Ectodermal cell (in vitro differentiated cells): ENCODE results near the gene KRT77.

ENCODE experiments used
- H3K27ac ChIP-seq: 2 replicates; pipeline ENCODE4 v1.7.0; 2013; ENCODE audit warnings: mild to moderate bottlenecking, low read depth, low read length; ENCODE audit not compliant: insufficient read depth, poor library complexity, severe bottlenecking
- H3K27me3 ChIP-seq: 2 replicates; pipeline ENCODE4 v1.7.0; 2013; ENCODE audit warnings: mild to moderate bottlenecking, low read length; ENCODE audit not compliant: insufficient read depth, control insufficient read depth, poor library complexity, severe bottlenecking
- H3K36me3 ChIP-seq: one replicate; pipeline ENCODE4 v1.7.0; 2013; ENCODE audit warnings: low read length; ENCODE audit not compliant: control insufficient read depth, insufficient read depth
- H3K4me1 ChIP-seq: one replicate; pipeline ENCODE4 v1.7.0; 2013; ENCODE audit warnings: low read length; ENCODE audit not compliant: control insufficient read depth, insufficient read depth
- H3K4me3 ChIP-seq: 2 replicates; pipeline ENCODE4 v1.7.0; 2013; ENCODE audit warnings: low read depth, low read length, control low read depth; ENCODE audit not compliant: insufficient read depth
- H3K9me3 ChIP-seq: 2 replicates; pipeline ENCODE4 v1.7.0; 2013; ENCODE audit warnings: mild to moderate bottlenecking, low read length, moderate library complexity; ENCODE audit not compliant: control insufficient read depth
- WGBS, 2 experiments: methylation state at CpG; one replicate each; pipeline ENCODE4 v1.1.7; 2013; ENCODE audit warnings: missing lambda C conversion rate in 2 of 2; 5-methylcytosine and 5-hydroxymethylcytosine counted together

Gene KRT77

DNA sequence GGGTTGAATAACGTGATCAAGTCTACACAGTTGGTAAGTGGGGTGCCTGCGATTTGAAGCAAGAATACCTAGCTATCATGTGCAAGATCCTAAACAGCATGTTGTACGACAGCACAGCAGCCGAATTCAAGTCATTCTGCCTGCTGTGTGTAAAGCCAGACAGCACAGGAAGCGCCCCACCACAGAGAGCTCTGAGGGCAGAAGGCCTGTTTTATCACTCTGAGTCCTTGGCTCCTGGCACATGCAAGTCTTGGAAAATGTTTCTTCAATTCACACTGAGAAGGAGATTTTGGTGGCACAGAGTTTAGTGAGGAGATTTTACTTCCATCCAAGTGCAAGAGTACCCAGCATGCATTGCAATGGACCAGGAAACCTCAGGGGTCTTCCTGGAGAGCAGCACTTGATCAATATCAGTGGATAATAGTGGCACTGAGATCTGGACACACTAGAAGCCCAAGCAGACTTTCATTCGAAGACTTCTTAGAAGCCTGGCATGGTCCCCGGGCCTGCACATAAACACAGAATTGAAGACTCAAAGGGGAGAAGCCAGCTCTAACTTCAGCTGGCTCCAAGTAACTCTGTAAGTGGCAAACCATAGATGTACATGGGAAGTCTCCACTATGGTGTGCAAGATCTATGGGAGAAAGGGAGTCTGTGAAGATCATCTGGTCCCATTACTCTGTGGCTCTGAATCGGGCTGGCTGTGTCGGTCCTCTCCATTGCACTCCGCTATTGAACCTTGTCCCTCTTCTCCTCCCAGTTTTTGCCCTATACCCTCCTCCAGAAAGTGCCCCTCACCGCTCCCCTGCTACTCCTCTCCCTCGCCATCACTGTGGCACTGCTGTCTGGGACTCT, 21.6 kb downstream of the KRT77 start:
- H3K27me3 ChIP-seq = no peaks in the 10 kb centered on the region
- no peak overlapping the region for H3K4me3 ChIP-seq
- 89 to 91% methylated on average over 12 of the region's 12 CpGs for WGBS, 2 experiments

DNA sequence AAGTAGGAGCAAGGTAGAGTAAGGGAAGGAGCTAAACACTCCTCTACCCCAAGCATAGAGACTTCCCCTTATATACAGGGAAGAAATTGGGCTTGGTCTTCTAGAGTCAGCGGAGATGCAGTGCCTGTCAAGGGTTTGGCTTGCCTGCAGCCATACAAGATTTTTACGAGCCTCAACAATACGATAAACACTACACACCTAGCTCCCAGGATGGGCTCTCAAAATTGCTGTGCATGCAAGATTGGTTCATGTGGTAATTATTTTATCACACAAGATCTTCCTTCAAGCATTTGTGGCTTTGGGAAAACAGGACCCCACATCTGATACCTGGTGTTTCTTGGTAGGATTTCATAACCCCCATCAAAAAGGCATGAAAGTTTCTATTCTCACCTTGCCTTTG, 23.0 kb downstream of the KRT77 start, which contains the start of gene KRT1:
Gene KRT1, minus strand, starts transcription at position 45 of the 400 bp plus-strand sequence. CDS start 59 bp downstream, outside the sequence.
- 96 to 100% methylated on average over 3 of the region's 3 CpGs for WGBS, 2 experiments
- Histone ChIP-seq H3K4me1 (peaks cover 4% of the 10 kb centered on the region), H3K27me3 (no peaks in the 10 kb centered on the region), H3K9me3 (no peaks in the 10 kb centered on the region), H3K4me3 (no peak within 1 kb of the TSS), H3K36me3 (no peaks in the 10 kb centered on the region), H3K27ac (no peak within 1 kb of the TSS)

More for the DNA sequence above, 21.6 kb downstream of the KRT77 start:
- H3K4me1 ChIP-seq = peaks cover 4% of the 10 kb centered on the region
- no peak overlapping the region for H3K27ac ChIP-seq
- no peaks in the 10 kb centered on the region for H3K36me3 ChIP-seq
- no peaks in the 10 kb centered on the region for H3K9me3 ChIP-seq

DNA sequence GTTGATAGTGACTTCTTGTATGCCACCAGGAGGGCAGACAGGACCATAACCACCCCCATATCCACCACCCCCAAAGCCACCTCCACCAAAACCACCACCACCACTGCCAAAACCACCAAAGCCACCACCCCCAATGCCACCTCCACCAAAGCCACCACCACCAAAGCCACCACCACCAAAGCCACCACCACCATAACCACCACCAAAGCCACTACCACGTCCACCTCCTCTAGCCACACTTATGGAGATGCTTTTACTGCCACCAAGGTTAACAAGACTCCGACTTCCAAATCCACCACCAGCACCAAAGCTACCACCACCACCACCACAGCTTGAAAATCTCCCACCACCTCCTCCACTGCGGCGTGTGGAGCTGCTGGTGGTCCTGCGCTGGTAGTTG, 23.4 kb downstream of the KRT77 start:
- Histone ChIP-seq H3K27me3 (no peaks in the 10 kb centered on the region), H3K27ac (no peak overlapping the region), H3K36me3 (no peaks in the 10 kb centered on the region), H3K9me3 (no peaks in the 10 kb centered on the region), H3K4me3 (no peak overlapping the region), H3K4me1 (peaks cover 4% of the 10 kb centered on the region)
- 85 to 88% methylated on average over 5 of the region's 5 CpGs for WGBS, 2 experiments

- 86 to 100% methylated on average over 1 of the region's 1 CpG for WGBS, 2 experiments
- Histone ChIP-seq H3K4me1 (no peaks in the 10 kb centered on the region), H3K27me3 (no peaks in the 10 kb centered on the region)
Observed at GRCh38 chr12:52677671-52678070, 25.7 kb downstream of the KRT77 start.

DNA sequence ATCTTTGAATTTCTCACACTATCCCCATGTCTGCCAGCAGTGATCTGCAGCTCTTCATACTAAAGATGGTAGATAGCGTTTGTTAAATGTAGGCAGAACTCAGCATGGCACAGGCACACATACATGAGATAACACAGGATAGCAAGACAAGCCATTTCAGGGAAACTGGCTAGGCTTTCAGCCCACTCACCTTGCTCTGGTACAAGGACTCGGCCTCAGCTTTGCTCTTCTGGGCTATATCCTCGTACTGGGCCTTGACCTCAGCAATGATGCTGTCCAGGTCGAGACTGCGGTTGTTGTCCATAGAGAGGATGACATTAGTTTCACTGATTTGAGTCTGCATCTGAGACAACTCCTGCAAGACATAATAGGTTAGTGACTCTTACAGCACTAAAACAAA, 26.2 kb downstream of the KRT77 start:
- WGBS, 2 experiments = 91 to 92% methylated on average over 5 of the region's 5 CpGs
- no peaks in the 10 kb centered on the region for H3K27me3 ChIP-seq

More at GRCh38 chr12:52677671-52678070, 25.7 kb downstream of the KRT77 start:
- Histone ChIP-seq H3K36me3 (no peaks in the 10 kb centered on the region), H3K9me3 (no peaks in the 10 kb centered on the region), H3K27ac (no peak overlapping the region), H3K4me3 (no peak overlapping the region)

DNA sequence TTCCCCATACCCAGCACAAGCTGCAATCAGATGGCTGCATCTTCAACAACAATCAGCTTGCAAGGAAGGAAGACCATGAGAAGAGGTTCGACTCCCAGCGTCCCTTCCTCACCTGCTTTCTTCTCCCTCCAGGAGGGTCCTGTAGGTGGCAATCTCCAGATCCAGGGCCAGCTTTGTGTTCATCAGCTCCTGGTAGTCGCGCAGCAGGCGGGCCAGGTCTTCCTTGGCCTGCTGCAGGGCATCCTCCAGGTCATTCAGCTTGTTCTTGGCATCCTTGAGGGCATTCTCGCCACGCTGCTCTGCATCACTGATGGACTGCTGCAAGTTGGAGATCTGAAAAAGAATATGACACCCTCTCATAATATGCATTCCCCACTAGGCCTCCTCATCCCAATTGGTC, 27.2 kb downstream of the KRT77 start:
- Histone ChIP-seq H3K9me3 (no peaks in the 10 kb centered on the region), H3K27ac (no peak overlapping the region), H3K4me1 (no peaks in the 10 kb centered on the region), H3K36me3 (no peaks in the 10 kb centered on the region), H3K27me3 (no peaks in the 10 kb centered on the region), H3K4me3 (no peak overlapping the region)
- 84 to 85% methylated on average over 7 of the region's 7 CpGs for WGBS, 2 experiments

More for the DNA sequence above, 26.2 kb downstream of the KRT77 start:
- no peaks in the 10 kb centered on the region for H3K4me1 ChIP-seq
- no peak overlapping the region for H3K4me3 ChIP-seq
- H3K36me3 ChIP-seq = no peaks in the 10 kb centered on the region
- no peaks in the 10 kb centered on the region for H3K9me3 ChIP-seq
- H3K27ac ChIP-seq = no peak overlapping the region

DNA sequence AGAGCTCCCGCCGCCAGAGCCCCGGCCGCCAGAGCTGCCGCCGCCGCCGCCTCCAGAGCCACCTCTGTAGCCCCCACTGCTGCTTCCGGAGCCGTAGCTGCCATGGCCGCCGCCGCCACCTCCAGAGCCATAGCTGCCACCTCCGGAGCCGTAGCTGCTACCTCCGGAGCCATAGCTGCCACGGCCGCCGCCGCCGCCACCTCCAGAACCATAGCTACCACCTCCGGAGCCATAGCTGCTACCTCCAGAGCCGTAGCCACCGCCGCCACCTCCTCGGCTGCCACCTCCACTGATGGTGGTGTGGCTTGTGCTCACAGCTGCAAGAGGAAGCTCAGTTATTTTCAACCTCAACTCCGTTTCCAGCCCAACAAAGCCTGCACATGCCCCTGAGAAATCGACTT, 28.0 kb downstream of the KRT77 start:
- H3K9me3 ChIP-seq = no peaks in the 10 kb centered on the region
- H3K27me3 ChIP-seq = no peaks in the 10 kb centered on the region
- WGBS, 2 experiments = 90 to 92% methylated on average over 28 of the region's 28 CpGs
- H3K27ac ChIP-seq = no peak overlapping the region
- H3K4me3 ChIP-seq = no peak overlapping the region
- H3K36me3 ChIP-seq = no peaks in the 10 kb centered on the region
- no peaks in the 10 kb centered on the region for H3K4me1 ChIP-seq

DNA sequence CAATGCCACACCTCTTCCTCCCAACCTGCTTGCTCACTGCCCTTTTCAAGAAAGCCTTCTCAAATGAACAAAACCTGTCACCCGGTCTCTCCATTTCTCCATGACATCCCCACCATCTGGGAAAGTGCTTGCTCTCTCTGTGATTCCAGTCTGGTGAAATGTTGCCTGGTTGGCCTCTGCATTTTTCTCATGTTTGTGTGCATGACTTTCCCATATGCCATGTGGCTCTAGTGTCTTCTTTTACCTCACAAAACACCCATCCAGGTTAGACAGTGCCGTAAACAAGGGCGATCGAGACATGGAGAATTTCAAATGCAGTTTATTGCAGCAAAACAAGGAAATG, 28.9 kb downstream of the KRT77 start:
- 82 to 91% methylated on average over 4 of the region's 4 CpGs for WGBS, 2 experiments
- Histone ChIP-seq H3K27ac (no peak overlapping the region), H3K4me3 (no peak overlapping the region), H3K4me1 (no peaks in the 10 kb centered on the region), H3K36me3 (no peaks in the 10 kb centered on the region), H3K9me3 (no peaks in the 10 kb centered on the region), H3K27me3 (no peaks in the 10 kb centered on the region)

- H3K27ac ChIP-seq = no peak overlapping the region
- H3K36me3 ChIP-seq = no peaks in the 10 kb centered on the region
- no peaks in the 10 kb centered on the region for H3K4me1 ChIP-seq
- H3K4me3 ChIP-seq = no peak overlapping the region
- H3K9me3 ChIP-seq = no peaks in the 10 kb centered on the region
- no peaks in the 10 kb centered on the region for H3K27me3 ChIP-seq
- WGBS, 2 experiments = 76 to 79% methylated on average over 3 of the region's 3 CpGs
Observed at GRCh38 chr12:52673713-52674432, 29.5 kb downstream of the KRT77 start.

GRCh38 chr12:52673217-52673616, 30.1 kb downstream of the KRT77 start:
- no peak overlapping the region for H3K4me3 ChIP-seq
- H3K27me3 ChIP-seq = no peaks in the 10 kb centered on the region
- no peaks in the 10 kb centered on the region for H3K36me3 ChIP-seq
- WGBS, 2 experiments = 84% methylated on average over 5 of the region's 5 CpGs
- H3K27ac ChIP-seq = peak overlapping the region; percentile 12
- H3K9me3 ChIP-seq = no peaks in the 10 kb centered on the region
- H3K4me1 ChIP-seq = no peaks in the 10 kb centered on the region
